NCI-H2196 (cell line): Measurements from ENCODE around the gene BMAL1.
A peak's percentile ranks its signal among the peaks of the same experiment; 100 is the strongest.

Experiments
- DNase-seq: peaks from one replicate; lab custom pipeline; 2025; ENCODE audit not compliant: unreplicated experiment; lab: John Stamatoyannopoulos, UW

Gene BMAL1

DNA sequence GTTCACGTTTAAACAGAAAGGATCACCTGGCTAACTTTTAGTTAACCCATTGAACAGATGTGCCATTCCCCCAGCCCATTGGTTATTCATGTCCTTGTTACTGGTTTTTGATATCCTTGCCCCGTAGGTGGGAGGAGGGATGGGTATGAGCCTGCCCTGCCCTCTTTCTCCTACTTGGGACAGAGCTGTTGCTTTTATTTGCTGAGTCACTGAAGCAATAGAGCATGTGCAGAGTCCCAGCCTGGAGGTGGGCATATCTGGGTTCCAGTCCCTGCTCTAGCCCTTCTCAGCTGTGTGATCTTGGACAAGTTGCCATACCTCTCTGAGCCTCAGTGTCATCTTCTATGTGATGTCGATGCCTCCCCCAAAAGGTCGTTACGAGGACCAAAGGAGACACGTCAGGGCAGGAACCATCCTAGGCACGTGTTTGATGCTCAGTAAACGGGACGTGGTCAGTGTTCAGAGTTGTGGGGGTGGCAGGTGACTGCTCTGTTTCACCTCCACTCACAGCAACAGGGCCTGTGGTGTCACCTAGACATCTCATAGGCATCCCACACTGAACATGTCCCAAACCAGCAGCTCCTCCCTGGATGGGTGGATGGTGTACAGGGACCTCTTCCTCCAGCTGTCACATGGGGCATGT, 61.0 kb downstream of the BMAL1 start:
- no peak for DNase-seq

DNA sequence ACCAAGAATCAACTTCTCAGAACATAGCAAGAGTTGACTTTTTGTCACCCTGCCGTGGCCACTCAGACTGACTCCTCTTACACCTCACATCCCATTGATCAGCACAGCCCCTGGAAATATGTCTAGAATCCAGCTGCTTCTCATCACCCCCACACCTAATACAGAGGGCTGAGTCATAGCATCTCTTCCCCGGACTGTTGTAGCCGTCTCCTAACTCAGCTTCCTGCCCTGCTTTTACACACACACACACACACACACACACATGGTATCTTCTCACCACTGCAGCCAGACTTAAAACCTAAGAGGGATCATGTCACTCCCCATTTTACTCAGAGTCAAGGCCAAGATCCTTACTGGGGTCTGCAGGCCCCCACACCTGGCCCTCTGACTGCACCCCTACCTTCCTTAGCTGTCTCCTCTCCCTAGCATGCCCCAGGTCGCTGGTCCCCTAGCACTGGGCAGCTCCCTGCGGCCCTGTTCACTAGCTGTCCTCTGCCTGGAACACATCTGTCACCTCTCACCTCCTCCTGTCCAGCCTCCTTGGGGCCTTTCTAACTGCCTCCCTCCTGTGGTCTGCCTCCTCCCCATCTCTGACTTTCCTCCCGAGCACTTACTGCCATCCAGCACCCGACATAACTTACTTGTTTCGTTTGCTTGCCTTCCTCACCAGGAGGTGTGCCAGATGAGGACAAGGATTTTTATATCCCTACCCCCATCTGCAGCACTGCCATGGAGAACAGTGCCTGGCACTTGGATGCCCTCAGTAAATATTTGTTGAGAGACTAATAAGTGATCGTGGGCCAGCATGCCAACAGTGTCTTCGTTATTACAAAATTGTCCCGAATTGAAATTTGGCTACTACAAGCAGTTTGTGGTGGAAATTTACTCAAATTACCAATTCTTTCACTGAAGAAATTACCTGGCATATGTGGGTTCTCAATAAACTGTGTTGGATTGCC, 61.9 kb downstream of the BMAL1 start:
- no peak for DNase-seq

- no peak for DNase-seq
Observed at GRCh38 chr11:13341026-13341425, 63.4 kb downstream of the BMAL1 start.

- no peak for DNase-seq
Observed at GRCh38 chr11:13343067-13343466, 65.5 kb downstream of the BMAL1 start.

DNA sequence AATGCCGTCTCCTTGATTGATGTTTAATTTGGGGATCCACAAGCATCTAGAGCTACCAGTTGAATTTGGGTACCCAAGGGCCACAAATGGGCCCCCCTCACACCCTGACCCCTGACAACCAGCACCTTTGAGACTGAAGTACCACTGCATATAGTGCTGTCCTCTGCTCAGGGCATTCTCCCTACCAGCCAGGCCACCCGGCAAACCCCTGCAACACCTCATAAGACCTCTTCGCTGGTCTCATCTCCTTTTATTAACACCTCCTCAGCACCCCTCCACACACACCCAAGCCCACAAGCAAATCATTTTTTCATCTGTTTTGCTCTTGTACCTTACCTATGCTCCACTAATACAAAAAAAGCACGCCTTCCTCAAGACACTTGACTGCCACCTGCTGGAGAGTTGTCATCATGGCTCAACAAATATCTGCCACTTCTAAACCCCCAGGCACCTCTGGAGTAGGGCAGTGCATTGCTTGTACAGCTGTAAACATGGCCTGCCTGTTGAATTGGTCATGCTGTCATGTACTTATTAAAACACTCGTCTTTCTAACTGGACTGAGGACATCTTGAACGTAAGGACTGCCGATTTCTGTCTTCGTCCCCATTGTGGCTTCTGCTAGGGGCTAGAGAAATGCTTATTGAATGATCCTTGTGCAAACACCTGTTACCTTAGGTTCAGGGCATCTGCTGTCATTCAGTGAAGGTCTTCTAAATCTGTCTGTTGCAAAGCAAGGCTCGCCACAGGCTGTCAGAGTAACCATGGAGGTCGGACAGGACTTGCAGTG, 66.5 kb downstream of the BMAL1 start:
- DNase-seq, result peak; percentile 84

- no peak for DNase-seq
Observed at GRCh38 chr11:13344818-13345217, 67.2 kb downstream of the BMAL1 start.

GRCh38 chr11:13346470-13346869, 68.9 kb downstream of the BMAL1 start:
- DNase-seq, result no peak

GRCh38 chr11:13347901-13348300, 70.3 kb downstream of the BMAL1 start:
- DNase-seq, result no peak

- no peak for DNase-seq
Observed at GRCh38 chr11:13348305-13348704, 70.7 kb downstream of the BMAL1 start.

DNA sequence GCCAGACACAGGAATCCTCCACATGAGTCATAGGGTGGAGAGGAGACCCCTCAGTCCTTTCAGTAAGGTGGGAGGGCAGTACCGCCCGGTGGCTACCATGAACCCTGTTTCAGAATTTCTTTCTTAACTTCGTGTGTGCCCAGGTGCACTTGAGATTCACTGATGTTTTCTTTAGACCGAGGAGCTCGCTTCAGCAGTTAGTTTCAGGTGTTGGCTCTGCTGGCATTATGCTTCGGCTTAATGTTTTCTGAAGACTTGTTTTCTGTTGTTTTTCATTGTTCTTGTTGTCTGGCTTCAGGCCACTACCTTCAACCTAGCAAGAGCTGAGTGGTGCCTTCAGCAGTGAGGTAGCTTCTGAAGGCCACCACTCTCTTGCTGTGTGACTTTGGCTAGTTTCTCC, 71.5 kb downstream of the BMAL1 start:
- DNase-seq, result no peak

DNA sequence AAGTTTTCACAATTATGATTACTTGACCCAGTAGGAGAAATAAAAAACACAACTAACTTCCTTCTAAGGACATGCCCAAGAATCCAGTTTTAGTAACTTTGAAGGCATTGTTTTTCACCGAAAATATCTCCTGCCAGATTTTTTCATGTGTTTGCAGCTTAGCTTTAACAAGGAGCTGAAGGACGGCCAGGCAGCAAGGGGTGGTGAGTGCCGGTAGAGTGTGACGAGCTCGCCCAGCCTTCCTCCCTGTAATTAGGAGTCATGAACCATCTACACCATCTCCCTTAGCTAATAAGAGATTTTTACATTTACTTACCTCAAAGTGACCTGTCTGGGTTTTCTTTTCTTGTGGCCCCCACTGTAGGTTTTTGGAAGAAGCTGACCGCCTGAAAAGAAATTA, 72.0 kb downstream of the BMAL1 start:
- no peak for DNase-seq

DNA sequence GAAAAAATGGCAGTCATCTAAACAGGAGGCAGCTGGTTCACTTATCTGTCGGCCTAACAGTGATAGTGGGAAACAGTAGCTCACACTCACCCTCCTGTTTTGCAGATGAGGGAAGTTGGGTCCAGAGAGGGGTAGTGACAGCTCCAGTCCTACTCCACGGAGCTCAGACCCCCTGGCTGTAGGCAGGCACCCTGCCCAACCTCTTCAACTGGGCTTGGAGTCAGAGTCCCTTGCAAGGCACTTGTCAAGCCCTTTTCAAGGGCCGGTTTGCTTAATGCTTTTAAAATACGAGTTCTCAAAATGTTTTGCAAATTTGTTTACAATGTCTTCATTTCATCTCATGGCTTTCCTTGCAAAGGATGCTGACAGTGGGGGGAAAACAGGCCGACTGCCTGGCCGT, 75.1 kb downstream of the BMAL1 start:
- no peak for DNase-seq

DNA sequence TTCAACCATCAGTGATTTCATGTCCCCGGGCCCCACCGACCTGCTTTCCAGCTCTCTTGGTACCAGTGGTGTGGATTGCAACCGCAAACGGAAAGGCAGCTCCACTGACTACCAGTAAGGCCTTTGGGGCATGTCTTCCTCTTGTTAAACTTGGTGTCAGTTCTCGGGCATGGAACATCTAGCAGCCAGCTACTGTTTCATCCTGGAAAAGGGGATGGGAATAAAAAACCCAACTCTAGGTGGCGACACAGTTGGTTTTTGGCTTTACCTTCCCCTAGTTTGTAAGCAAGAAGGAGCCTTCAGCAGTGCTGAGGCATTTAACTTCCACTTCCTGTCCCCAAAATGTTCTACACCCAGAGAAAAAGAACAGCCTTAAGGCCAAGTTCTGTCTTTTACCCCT, 76.7 kb downstream of the BMAL1 start:
- DNase-seq, result no peak

DNA sequence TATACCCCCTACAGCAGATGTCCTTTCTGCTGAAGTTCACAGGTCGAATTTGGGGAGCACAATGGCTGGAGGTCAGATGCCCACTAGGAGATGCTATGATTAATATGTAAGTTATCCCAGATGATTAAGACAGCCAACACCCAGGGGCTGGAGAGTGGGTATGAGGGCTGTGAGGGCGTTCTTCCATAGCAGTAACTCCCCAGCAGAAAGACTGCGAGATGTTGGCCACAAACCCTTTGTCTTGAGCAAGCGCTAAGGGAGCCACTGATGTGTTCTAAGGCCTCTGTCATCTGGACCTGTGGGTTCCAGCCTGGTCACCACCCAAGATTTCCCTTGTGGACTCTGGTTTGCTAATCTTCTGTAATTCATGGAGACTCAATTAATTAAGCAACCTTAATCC, 77.6 kb downstream of the BMAL1 start:
- DNase-seq, result no peak

GRCh38 chr11:13357232-13357631, 79.6 kb downstream of the BMAL1 start:
- DNase-seq, result no peak

DNA sequence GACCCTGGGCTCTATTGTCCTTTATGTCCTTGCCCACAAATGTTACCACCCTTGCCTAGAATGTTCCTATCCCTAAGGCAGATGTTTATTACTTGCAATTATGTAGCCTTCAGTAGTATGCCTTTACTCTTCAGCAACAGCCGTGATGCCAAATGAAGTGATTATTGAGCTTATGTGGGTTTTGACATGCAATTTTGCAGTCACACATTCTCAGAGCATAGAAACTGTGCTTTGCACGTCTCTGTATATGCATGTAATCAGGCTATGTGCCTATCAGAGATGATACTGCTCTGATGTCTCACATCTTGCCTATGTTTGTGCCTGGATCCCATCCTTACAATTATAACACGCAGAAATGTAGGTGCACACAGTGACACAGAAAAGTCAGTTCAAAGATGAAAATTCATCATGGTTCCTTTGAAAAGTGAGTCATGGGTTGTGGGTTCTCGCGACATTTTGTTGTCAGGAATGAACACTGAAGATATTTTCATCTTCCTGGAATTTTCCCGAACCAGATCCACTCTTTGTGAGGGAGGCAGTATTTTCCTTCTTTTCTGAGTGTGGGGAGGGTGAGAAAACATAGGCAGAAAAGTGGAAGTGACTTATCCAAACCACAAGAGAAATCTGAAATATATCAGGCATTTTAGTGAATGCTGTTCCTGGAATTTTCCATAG, 81.1 kb downstream of the BMAL1 start:
- no peak for DNase-seq

DNA sequence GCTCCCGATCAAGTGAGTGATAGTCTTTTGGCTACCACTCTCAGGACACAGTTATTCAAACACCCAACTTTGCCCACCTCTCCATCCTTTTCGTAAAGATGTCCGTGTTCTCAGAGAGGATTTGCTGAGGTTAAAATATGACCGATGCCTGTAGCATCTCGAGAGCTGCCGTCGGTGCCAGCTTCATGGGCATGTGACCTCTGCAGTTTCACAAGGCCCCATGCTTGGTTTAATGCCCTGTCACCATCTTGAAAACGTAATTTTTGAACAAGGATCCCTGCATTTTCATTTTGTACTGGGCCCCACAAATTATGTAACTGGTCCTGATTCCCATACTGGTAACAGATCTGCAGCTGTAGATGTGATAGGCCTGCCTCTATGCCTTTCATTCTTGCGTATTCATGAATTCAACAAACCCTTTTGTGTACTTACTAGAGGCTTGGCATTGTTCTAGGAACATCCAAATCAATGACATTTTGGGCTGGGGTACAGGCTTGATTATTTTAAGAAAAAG, 85.1 kb downstream of the BMAL1 start:
- DNase-seq, result no peak

DNA sequence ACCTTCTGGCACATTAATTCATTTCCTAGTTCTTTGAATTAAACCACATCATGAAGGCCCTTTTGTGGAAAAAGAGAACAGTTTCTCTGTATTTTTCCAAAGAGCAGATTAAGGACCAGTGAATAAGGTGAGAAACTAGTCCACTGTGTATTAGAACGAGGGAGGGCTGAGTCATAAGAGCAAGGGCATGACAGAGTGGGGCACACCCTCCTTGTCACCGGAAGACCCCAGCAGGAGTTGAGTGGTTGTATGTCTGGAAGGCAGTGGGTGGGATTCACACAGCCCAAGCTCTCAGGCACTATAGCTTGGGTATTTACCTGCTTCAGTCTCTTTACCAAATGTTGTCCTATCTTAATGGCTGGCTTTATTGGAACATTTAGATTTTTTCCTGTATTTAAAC, 86.8 kb downstream of the BMAL1 start:
- DNase-seq, result no peak

- DNase-seq, result no peak
Observed at GRCh38 chr11:13366266-13367026, 88.9 kb downstream of the BMAL1 start.

GRCh38 chr11:13367115-13367514, 89.5 kb downstream of the BMAL1 start:
- DNase-seq, result no peak
